Heart left ventricle (tissue), 16 donors: ENCODE data around the gene KCNMB3. TPM values are rescaled to one million over a fixed set of nuclear protein-coding genes. Genes with fewer than 3 reads are reported as not detected.
"Not testable (repeated sequence)": the region's sequence is repeated elsewhere in the genome, so short reads cannot be mapped to it uniquely, and the experiment has no call there.

Experiments
- ATAC-seq, 4 donors: fragments of 200-7000 bp; cut with Tn5 transposase; one replicate each; pipeline ENCODE4 v1.9.1; 2020 to 2022; ENCODE audit warnings: moderate library complexity in 4 of 4, mild to moderate bottlenecking in 3 of 4, moderate number of reproducible peaks in 1 of 4
- DNase-seq, 5 donors: peaks; one replicate each; pipeline ENCODE4 v3.0.0-alpha.2; 2020
- H3K27ac ChIP-seq, 12 donors: fragments of 200-600 bp; sonication (generic) in 4 of 12; one replicate each; pipeline versions ENCODE4 v1.5.0 to v1.8.0; 2016 to 2022; ENCODE audit warnings: mild to moderate bottlenecking in 2 of 12
- H3K27me3 ChIP-seq, 9 donors: fragments of 200-600 bp; sonication (generic) in 2 of 9; one replicate each; pipeline versions ENCODE4 v1.5.1 to v1.8.0; 2016 to 2022; ENCODE audit warnings: mild to moderate bottlenecking in 3 of 9
- H3K36me3 ChIP-seq, 9 donors: fragments of 200-600 bp; sonication (generic) in 2 of 9; one replicate each; pipeline versions ENCODE4 v1.5.0 to v1.8.0; 2018 to 2022; ENCODE audit warnings: mild to moderate bottlenecking in 2 of 9
- H3K4me1 ChIP-seq, 12 donors: fragments of 200-600 bp; sonication (generic) in 4 of 12; one replicate each; pipeline versions ENCODE4 v1.5.0 to v1.8.0; 2016 to 2022; ENCODE audit warnings: mild to moderate bottlenecking in 3 of 12
- H3K4me3 ChIP-seq, 12 donors: fragments of 200-600 bp; sonication (generic) in 4 of 12; one replicate each; pipeline versions ENCODE4 v1.5.0 to v1.8.0; 2017 to 2022; ENCODE audit warnings: mild to moderate bottlenecking in 9 of 12, moderate library complexity in 4 of 12
- H3K9me3 ChIP-seq, 12 donors: fragments of 200-600 bp; sonication (generic) in 4 of 12; one replicate each; pipeline versions ENCODE4 v1.5.0 to v1.8.0; 2016 to 2022; ENCODE audit warnings: mild to moderate bottlenecking in 1 of 12
- CTCF ChIP-seq, 12 donors: fragments of 200-600 bp; sonication (generic) in 4 of 12; IDR thresholded peaks; one replicate each; pipeline versions ENCODE4 v1.5.0 to v1.8.0; 2018 to 2022; ENCODE audit warnings: antibody characterized with exemption in 12 of 12, mild to moderate bottlenecking in 5 of 12
- POLR2A ChIP-seq, 2 donors: fragments of 450-650 bp; IDR thresholded peaks; one replicate each; pipeline ENCODE4 v1.6.1; 2017; ENCODE audit warnings: antibody characterized with exemption in 2 of 2, mild to moderate bottlenecking in 2 of 2, moderate library complexity in 2 of 2
- WGBS, 4 donors: extraction: QIAGEN DNeasy Blood & Tissue Kit in 2 of 4; methylation state at CpG; one replicate each; pipeline versions ENCODE4 v1.1.5 to v1.1.7; 2013 to 2018; 5-methylcytosine and 5-hydroxymethylcytosine counted together
- intact Hi-C, 10 donors: fragments of 100-400 bp; cut with DNase I; formaldehyde crosslinking; loops; one replicate each; pipeline versions ENCODE4 v1.11.1 to v1.14.2; 2022
- polyA plus RNA-seq, 2 donors: library from polyadenylated mRNA; stranded (reverse); fragments of 200-250 nt; gene quantifications; one replicate each; pipeline ENCODE4 v1.2.3, GENCODE V29; 2013
- total RNA-seq, 9 donors: library from RNA; depleted of rRNA in 2 of 9; stranded (reverse); fragments of >200 nt in 2 of 9; fragmentation: NEBNext Ultra II Directional in 3 of 9; extraction: Animal tissue kit (Norgen Biotek cat#: 25700) in 3 of 9; gene quantifications; one replicate each; pipeline versions ENCODE4 v1.1.0 to v1.2.4, GENCODE V29; 2016 to 2023
- donor health status: ischemic (EF 13 %, LVEDD 7.1; RV severe dilation, severe dysfunction).
- donor health status: healthy with polysubstance abuse.
- donor health status: DM: no; HTN: yes; CAD: no.
- donor health status: DM: no; HTN: no; CAD: no.
- donor health status: ischemic (EF 25% LVEDD 6.9; RV normal size, moderate dysfunction).
- donor health status: ischemic (EF 25% LVEDD 5.7; RV mildly dilated, moderate dysfunction).
- donor health status: healthy.
- donor health status: DM: yes; HTN: yes; CAD: no.
- donor health status: ischemic (EF 35%, LVEDD 5.7; RV mildly dilated, moderate dysfunction).
- donor health status: nonischemic (EF 11% LVEDD 7.7; RV severe dilation, severe dysfunction).
- donor health status: DM: yes; HTN: yes; CAD: no.
- donor health status: PGD.
- donor health status: ischemic (EF 29% LVEDD 5.4; RV normal size, mild dysfunction).
- donor health status: nonischemic (EF 23%, LVEDD 6.1; RV moderate dilation, normal function).

The KCNMB3 gene
- total and polyA plus RNA-seq, 11 donors, result 0.40 to 1.6 (median 1.1) TPM

GRCh38 chr3:179227349-179227748, 23.6 kb downstream of the KCNMB3 start:
- H3K4me1 ChIP-seq, result peaks cover 0 to 7% (median 0%) of the 10 kb centered on the region in 12 donors
- TF ChIP-seq POLR2A (IDR thresholded peaks at IDR 0.05), result no peak
- no peak for TF ChIP-seq CTCF (IDR thresholded peaks at IDR 0.05)
- WGBS, 4 donors, result 92 to 97% (median 93%) methylated on average over 3 of the region's 3 CpGs
- H3K9me3 ChIP-seq, result no peaks in the 10 kb centered on the region
- DNase-seq, result no peak
- peaks cover 0 to 100% (median 78%) of the 10 kb centered on the region in 9 donors for H3K36me3 ChIP-seq
- intact Hi-C loops, result no loop called here
- no peak overlapping the region for H3K27ac ChIP-seq
- H3K27me3 ChIP-seq, result no peaks in the 10 kb centered on the region
- no peak overlapping the region for H3K4me3 ChIP-seq
- ATAC-seq, result no peak

- Histone ChIP-seq H3K4me3 (no peak overlapping the region), H3K9me3 (no peaks in the 10 kb centered on the region), H3K36me3 (peaks cover 0 to 98% (median 83%) of the 10 kb centered on the region in 9 donors), H3K27ac (no peak overlapping the region), H3K27me3 (no peaks in the 10 kb centered on the region), H3K4me1 (peaks cover 0 to 7% (median 0%) of the 10 kb centered on the region in 12 donors)
- WGBS, 4 donors, result 76 to 93% (median 83%) methylated on average over 1 of the region's 1 CpG
- intact Hi-C loops, result no loop called here
- no peak for DNase-seq
- ATAC-seq, result peak in 3 of 4 donors; percentile 59 to 73 (median 67)
- TF ChIP-seq POLR2A (IDR thresholded peaks at IDR 0.05), result no peak
- no peak for TF ChIP-seq CTCF (IDR thresholded peaks at IDR 0.05)
Measured at GRCh38 chr3:179224584-179224983, 26.3 kb downstream of the KCNMB3 start.

GRCh38 chr3:179223548-179223947, 27.4 kb downstream of the KCNMB3 start:
- WGBS, 4 donors, result 70 to 84% (median 73%) methylated on average over 2 of the region's 2 CpGs

GRCh38 chr3:179218213-179218612, 32.7 kb downstream of the KCNMB3 start:
- H3K27ac ChIP-seq, H3K9me3 ChIP-seq, H3K4me3 ChIP-seq, H3K27me3 ChIP-seq, H3K4me1 ChIP-seq, ATAC-seq, DNase-seq: not testable (repeated sequence)
- intact Hi-C loops, result loop anchor here in 1 of 10 donors (10.0 kb wide), 1 partner anchor 53 kb away; no protein-coding TSS in a partner anchor
- H3K36me3 ChIP-seq, result peaks cover 0 to 89% (median 51%) of the 10 kb centered on the region in 9 donors
- WGBS, 4 donors, result 77 to 84% (median 82%) methylated on average over 1 of the region's 1 CpG

More at GRCh38 chr3:179223548-179223947, 27.4 kb downstream of the KCNMB3 start:
- H3K36me3 ChIP-seq, result peaks cover 0 to 96% (median 82%) of the 10 kb centered on the region in 9 donors
- DNase-seq (no peak), ATAC-seq (peak in 2 of 4 donors; percentile 20 to 33)
- no peak overlapping the region for H3K27ac ChIP-seq
- no peak for TF ChIP-seq POLR2A (IDR thresholded peaks at IDR 0.05)
- no peak for TF ChIP-seq CTCF (IDR thresholded peaks at IDR 0.05)
- no peaks in the 10 kb centered on the region for H3K9me3 ChIP-seq
- H3K4me3 ChIP-seq, result no peak overlapping the region
- H3K4me1 ChIP-seq, result peaks cover 0 to 7% (median 0%) of the 10 kb centered on the region in 12 donors
- no peaks in the 10 kb centered on the region for H3K27me3 ChIP-seq
- intact Hi-C loops, result no loop called here

- WGBS, 4 donors, result 88 to 100% (median 100%) methylated on average over 1 of the region's 1 CpG
- not testable (repeated sequence) for H3K4me3 ChIP-seq, DNase-seq, H3K27ac ChIP-seq, H3K4me1 ChIP-seq, H3K27me3 ChIP-seq, ATAC-seq, H3K9me3 ChIP-seq
- peaks cover 0 to 90% (median 40%) of the 10 kb centered on the region in 9 donors for H3K36me3 ChIP-seq
- intact Hi-C loops, result loop anchor here in 1 of 10 donors (10.0 kb wide), 1 partner anchor 51 kb away; no protein-coding TSS in a partner anchor
Measured at GRCh38 chr3:179215550-179215949, 35.4 kb downstream of the KCNMB3 start.
